C4-2B (cell line): Measurements from ENCODE around the gene NDUFB10.

Experiments used
- H3K27ac ChIP-seq: fragments of 450-650 bp; 2 replicates; pipeline ENCODE4 v1.5.1; 2017
- ZFX ChIP-seq: fragments of 450-650 bp; IDR thresholded peaks from 2 replicates; pipeline ENCODE4 v1.6.1; 2017
- TF ChIP-seq, protein P1 (sequence below): fragments of 450-650 bp; conservative IDR thresholded peaks from 2 replicates; pipeline ENCODE4 v1.5.1; 2017; ENCODE audit warnings: mild to moderate bottlenecking

NDUFB10 gene

DNA sequence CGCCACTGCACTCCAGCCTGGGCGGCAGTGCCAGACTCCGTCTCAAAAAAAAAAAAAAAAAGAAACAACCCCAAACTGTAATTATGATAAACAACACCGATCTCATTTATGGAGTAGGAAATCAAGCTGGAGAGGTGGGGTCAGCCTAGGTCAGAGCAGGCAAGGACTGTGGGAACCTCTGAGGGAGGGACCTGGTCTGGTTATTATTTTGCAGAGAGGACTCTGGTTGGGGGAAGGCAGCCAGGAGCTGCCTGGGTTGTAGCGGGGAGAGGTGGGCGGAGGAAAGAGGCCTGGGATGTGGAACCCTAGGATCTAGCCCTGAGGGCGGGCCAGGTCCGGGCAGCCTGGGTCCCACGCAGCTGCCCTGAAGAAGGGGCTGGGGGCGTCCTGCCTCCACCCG, 30.2 kb upstream of the NDUFB10 start:
- TF ChIP-seq, protein P1, sequence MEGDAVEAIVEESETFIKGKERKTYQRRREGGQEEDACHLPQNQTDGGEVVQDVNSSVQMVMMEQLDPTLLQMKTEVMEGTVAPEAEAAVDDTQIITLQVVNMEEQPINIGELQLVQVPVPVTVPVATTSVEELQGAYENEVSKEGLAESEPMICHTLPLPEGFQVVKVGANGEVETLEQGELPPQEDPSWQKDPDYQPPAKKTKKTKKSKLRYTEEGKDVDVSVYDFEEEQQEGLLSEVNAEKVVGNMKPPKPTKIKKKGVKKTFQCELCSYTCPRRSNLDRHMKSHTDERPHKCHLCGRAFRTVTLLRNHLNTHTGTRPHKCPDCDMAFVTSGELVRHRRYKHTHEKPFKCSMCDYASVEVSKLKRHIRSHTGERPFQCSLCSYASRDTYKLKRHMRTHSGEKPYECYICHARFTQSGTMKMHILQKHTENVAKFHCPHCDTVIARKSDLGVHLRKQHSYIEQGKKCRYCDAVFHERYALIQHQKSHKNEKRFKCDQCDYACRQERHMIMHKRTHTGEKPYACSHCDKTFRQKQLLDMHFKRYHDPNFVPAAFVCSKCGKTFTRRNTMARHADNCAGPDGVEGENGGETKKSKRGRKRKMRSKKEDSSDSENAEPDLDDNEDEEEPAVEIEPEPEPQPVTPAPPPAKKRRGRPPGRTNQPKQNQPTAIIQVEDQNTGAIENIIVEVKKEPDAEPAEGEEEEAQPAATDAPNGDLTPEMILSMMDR: no peak
- no peak for TF ChIP-seq ZFX
- peak overlapping the region; percentile 54 for H3K27ac ChIP-seq

DNA sequence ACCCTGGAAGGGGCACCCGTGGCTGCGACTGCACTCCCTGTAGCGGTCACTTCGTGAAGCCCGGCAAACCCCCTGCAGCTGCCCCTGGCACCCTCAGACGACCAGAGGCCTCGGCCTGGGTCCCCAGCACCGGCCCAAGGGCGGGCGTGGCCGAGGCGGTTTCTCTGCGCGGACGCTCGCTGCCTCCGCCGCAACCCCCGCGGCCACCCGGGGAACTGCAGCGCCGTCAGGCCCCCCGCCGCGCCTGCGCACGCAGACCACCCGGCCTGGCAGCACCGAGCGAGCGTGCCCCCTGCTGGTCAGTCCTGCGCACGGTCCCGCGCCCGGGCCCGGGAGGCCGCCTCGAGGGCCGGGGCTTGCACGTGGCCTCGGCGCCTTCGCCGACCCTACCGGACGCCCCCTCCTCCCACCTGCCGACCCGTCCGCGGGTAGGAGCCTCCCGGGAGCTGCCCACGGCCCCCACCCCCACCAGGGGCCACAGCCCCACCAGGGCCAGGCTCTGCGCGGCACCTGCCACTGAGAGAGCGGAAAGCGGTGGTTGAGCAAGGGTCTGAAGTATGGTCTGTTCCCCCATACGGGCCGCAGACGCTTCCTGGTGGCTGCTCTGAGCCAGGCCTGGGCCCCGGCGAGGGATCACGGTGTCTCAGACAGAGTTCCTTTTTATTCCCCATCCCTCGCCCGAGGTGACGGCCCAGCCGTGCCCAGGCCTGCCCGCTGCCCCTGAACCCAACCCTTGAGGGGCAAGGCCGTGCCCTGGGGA, 29.6 kb upstream of the NDUFB10 start:
- peak overlapping the region; percentile 54 for H3K27ac ChIP-seq
- TF ChIP-seq, protein P1: peak; percentile 99
- TF ChIP-seq ZFX: peak; percentile 27; the same call in 1 of the 2 replicates

DNA sequence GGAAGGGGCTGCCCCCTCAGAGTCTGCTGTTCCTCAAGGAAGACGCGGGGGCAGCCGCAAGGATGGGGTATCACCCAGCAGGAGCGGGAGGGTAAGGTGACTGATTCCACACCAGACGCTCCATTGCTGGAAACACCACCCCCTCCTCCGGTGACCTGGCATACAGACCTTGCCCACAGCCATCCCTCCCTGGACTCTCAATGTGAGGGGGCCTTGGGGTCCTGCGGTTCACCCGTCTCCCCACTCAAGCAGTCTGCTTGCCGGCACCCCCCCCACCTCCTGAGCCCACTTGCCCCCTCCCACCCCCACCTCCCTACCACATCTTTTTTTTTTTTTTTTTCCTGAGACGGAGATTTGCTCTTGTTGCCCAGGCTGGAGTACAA, 29.0 kb upstream of the NDUFB10 start:
- no peak for TF ChIP-seq ZFX
- TF ChIP-seq, protein P1: no peak

DNA sequence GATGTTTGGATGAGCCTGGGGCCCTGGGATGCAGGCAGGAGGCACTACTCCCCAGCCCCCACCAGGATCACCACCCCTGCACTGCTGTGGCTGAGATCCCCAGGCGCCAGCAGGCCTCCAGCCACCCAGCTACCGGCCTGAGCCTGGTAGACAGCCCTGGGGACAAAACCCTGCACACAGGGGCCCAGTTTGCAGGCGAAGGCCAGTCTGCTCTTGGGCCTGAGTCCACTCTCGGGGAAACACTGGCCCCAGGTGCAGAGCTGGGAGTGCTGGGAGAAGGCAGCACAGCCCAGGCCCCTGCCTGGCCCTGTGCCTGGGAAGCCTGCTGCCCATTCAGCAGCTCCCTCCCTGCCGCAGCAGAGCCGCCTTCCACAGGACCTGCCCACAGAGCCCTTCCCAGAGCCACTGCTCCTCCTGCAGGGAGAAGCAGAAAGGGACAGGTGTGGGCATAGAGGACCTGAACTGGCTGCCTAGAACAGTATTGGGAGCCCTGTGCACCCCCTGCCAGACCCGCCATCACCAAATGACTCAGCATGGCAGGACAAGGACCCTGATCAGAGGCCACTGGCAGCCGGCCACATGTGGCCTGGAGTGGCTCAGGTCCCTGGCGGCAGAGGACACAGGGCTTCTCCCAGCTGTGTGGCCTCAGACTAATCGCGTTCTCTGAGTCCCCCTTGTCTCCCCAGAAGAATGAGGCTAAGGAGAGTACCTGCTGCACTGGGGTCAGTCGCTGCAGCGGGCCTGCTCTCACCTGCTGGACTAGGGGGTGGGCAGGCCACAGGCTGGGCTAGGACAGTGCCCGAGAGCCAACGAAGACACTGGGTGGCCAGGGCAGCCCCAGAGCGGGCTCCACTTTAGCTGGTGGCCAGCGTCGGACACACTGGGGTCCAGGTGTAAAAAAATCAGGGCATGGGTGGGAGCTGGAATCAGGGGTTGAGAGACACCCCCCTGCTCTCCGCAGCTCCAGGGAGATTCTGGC, 27.0 kb upstream of the NDUFB10 start:
- TF ChIP-seq, protein P1: no peak; the same call in 1 of the 2 replicates
- TF ChIP-seq ZFX: no peak
- no peak overlapping the region for H3K27ac ChIP-seq

More for the DNA sequence above, 29.0 kb upstream of the NDUFB10 start:
- peak overlapping the region; percentile 54; the same call in 1 of the 2 replicates for H3K27ac ChIP-seq

DNA sequence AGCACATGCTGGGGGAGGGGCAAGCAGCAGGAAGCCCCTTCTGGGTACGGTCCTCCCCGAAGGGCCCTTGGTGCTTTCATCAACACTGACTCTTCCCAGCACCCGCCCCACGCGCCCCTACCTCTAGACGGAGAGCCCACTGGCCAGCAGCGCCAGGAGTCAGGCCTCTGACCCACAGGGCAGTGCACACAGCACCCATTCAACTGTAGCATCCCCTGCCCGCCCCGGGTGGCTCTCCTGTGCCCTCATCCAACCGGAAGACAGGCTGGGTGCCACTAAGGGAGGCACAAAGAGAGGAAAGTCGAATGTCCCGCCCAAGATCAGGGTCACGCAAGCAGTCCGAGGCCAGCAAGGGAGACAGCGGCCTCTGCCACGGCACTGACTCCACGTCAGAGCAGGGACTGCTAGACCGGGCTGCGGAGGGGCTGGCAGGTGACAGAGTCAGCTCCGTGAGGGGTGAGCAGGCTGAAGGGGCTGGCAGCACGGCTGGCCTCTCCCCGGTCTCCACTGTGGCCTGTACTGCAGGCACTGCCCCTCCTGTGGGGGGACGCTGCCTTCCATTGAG, 26.2 kb upstream of the NDUFB10 start:
- no peak overlapping the region for H3K27ac ChIP-seq
- TF ChIP-seq, protein P1: no peak
- TF ChIP-seq ZFX: no peak

DNA sequence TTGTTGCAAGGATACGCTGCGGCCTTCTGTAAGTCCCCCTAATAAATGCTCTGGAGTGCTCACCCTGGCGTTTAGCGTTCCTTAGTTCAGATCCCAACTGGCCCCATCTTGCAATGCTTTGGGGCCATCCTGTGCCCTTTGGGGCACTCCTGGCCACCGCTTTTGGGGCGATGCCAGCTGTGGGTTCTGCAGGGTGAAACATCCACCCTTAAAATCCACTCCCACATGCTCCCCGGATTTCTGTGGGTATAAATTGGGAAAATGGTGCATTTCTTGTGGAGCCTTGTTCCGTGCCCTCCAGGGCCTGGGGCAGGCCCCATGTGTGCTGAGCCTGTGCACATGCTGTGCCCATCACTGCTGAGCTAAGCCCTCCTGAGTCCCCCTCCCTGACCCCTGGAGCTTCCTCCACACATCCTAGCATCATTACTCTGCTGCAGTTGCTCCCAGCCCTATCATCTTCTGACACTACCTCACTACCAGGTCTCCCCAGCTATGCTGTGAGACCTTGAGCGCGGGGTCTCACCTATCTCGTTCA, 22.3 kb upstream of the NDUFB10 start:
- TF ChIP-seq ZFX: no peak
- TF ChIP-seq, protein P1: no peak
- no peak overlapping the region for H3K27ac ChIP-seq
